Loucy (cell line): Measurements from ENCODE around the gene OXCT1.
"Not testable (repeated sequence)": the region's sequence is repeated elsewhere in the genome, so short reads cannot be mapped to it uniquely, and the experiment has no call there.

ENCODE experiments used
- H2AFZ ChIP-seq: fragments of 200-600 bp; sonication (generic); 2 replicates; pipeline ENCODE4 v1.6.0; 2016; ENCODE audit warnings: antibody characterized with exemption, mild to moderate bottlenecking, low read length, moderate library complexity
- H3F3A ChIP-seq: fragments of 200-600 bp; 2 replicates; pipeline ENCODE4 v1.6.0; 2016; ENCODE audit warnings: antibody characterized with exemption, low read depth, mild to moderate bottlenecking
- H3K27me3 ChIP-seq: fragments of 200-600 bp; sonication (generic); 2 replicates; pipeline ENCODE4 v1.6.1; 2014; ENCODE audit warnings: low read length, mild to moderate bottlenecking; ENCODE audit not compliant: insufficient read depth, poor library complexity, severe bottlenecking
- H3K36me3 ChIP-seq: fragments of 200-600 bp; sonication (generic); 2 replicates; pipeline ENCODE4 v1.6.1; 2016; ENCODE audit warnings: low read length; ENCODE audit not compliant: insufficient read depth
- H3K4me1 ChIP-seq: fragments of 200-600 bp; sonication (generic); 2 replicates; pipeline ENCODE4 v1.5.1; 2014; ENCODE audit warnings: low read length, mild to moderate bottlenecking; ENCODE audit not compliant: insufficient read depth, poor library complexity, severe bottlenecking
- H3K4me2 ChIP-seq: fragments of 200-600 bp; sonication (generic); 2 replicates; pipeline ENCODE4 v1.6.0; 2014; ENCODE audit warnings: antibody characterized with exemption, low read length, low read depth, mild to moderate bottlenecking; ENCODE audit not compliant: poor library complexity, severe bottlenecking
- H3K4me3 ChIP-seq: fragments of 200-600 bp; sonication (generic); 2 replicates; pipeline ENCODE4 v1.5.1; 2014; ENCODE audit warnings: low read length, mild to moderate bottlenecking, mixed read lengths; ENCODE audit not compliant: poor library complexity, severe bottlenecking
- H3K79me2 ChIP-seq: fragments of 200-600 bp; sonication (generic); 2 replicates; pipeline ENCODE4 v1.6.1; 2014; ENCODE audit warnings: low read length; ENCODE audit not compliant: insufficient read depth
- H3K9ac ChIP-seq: fragments of 200-600 bp; sonication (generic); 2 replicates; pipeline ENCODE4 v1.6.0; 2014; ENCODE audit warnings: mild to moderate bottlenecking, low read depth, low read length, moderate library complexity; ENCODE audit not compliant: poor library complexity, severe bottlenecking
- H3K9me2 ChIP-seq: fragments of 200-600 bp; sonication (generic); replicated peaks from 2 replicates; pipeline ENCODE4 v1.6.1; 2016; ENCODE audit warnings: low read depth, low read length, mixed read lengths
- H3K9me3 ChIP-seq: fragments of 200-600 bp; sonication (generic); 2 replicates; pipeline ENCODE4 v1.6.1; 2014; ENCODE audit warnings: mild to moderate bottlenecking, antibody characterized with exemption, low read length, low read depth; ENCODE audit not compliant: insufficient read depth
- H4K20me1 ChIP-seq: fragments of 200-600 bp; sonication (generic); 2 replicates; pipeline ENCODE4 v1.6.0; 2014; ENCODE audit warnings: antibody characterized with exemption, low read length, mild to moderate bottlenecking; ENCODE audit not compliant: insufficient read depth, poor library complexity, severe bottlenecking
- EZH2phosphoT487 ChIP-seq: fragments of 200-600 bp; IDR thresholded peaks from 2 replicates; pipeline ENCODE4 v1.6.1; 2018; ENCODE audit warnings: antibody characterized with exemption, mild to moderate bottlenecking, moderate library complexity, borderline replicate concordance
- TF ChIP-seq, protein P1 (sequence below): fragments of 200-600 bp; sonication (generic); conservative IDR thresholded peaks from 2 replicates; pipeline ENCODE4 v1.5.1; 2014; ENCODE audit warnings: mild to moderate bottlenecking, antibody characterized with exemption, low read length

Gene OXCT1

GRCh38 chr5:41851116-41851515, 19.1 kb downstream of the OXCT1 start:
- H3K4me3 ChIP-seq: no peak overlapping the region
- H3F3A ChIP-seq: no peaks in the 10 kb centered on the region
- H3K36me3 ChIP-seq: peaks cover 67% of the 10 kb centered on the region
- no peaks in the 10 kb centered on the region for H3K9me3 ChIP-seq
- no peak for TF ChIP-seq EZH2phosphoT487
- TF ChIP-seq, protein P1, sequence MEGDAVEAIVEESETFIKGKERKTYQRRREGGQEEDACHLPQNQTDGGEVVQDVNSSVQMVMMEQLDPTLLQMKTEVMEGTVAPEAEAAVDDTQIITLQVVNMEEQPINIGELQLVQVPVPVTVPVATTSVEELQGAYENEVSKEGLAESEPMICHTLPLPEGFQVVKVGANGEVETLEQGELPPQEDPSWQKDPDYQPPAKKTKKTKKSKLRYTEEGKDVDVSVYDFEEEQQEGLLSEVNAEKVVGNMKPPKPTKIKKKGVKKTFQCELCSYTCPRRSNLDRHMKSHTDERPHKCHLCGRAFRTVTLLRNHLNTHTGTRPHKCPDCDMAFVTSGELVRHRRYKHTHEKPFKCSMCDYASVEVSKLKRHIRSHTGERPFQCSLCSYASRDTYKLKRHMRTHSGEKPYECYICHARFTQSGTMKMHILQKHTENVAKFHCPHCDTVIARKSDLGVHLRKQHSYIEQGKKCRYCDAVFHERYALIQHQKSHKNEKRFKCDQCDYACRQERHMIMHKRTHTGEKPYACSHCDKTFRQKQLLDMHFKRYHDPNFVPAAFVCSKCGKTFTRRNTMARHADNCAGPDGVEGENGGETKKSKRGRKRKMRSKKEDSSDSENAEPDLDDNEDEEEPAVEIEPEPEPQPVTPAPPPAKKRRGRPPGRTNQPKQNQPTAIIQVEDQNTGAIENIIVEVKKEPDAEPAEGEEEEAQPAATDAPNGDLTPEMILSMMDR: no peak
- H3K27me3 ChIP-seq: no peaks in the 10 kb centered on the region
- H4K20me1 ChIP-seq: no peaks in the 10 kb centered on the region
- no peaks in the 10 kb centered on the region for H3K4me1 ChIP-seq
- H3K79me2 ChIP-seq: no peaks in the 10 kb centered on the region
- no peak overlapping the region for H3K9ac ChIP-seq
- H3K9me2 ChIP-seq: no peaks in the 10 kb centered on the region
- no peak overlapping the region for H3K4me2 ChIP-seq
- H2AFZ ChIP-seq: no peak overlapping the region

DNA sequence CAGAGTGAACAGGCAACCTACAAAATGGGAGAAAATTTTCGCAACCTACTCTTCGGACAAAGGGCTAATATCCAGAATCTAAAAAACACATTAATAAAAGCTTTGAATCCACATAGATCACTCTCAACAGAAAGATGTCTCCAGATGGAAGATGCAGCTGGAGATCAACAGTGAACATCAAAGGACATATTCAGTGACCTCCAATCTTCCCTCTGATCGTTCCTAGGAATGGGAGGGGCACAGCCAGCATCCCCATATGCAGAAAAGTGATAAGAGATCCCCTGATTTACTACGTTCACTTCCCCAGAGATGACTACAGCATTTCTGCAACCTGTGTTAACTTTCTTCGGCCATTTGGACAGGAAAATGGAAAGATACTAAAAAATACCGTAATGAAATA, 21.2 kb downstream of the OXCT1 start:
- H3K9ac ChIP-seq: no peak overlapping the region
- no peaks in the 10 kb centered on the region for H3K79me2 ChIP-seq
- TF ChIP-seq, protein P1: no peak
- TF ChIP-seq EZH2phosphoT487: no peak
- no peaks in the 10 kb centered on the region for H3K27me3 ChIP-seq
- H3K4me2 ChIP-seq: no peak overlapping the region
- H4K20me1 ChIP-seq: no peaks in the 10 kb centered on the region
- H3K9me3 ChIP-seq: no peaks in the 10 kb centered on the region
- H3K9me2 ChIP-seq: no peaks in the 10 kb centered on the region
- H2AFZ ChIP-seq: no peak overlapping the region
- peaks cover 57% of the 10 kb centered on the region for H3K36me3 ChIP-seq
- no peak overlapping the region for H3K4me3 ChIP-seq
- H3F3A ChIP-seq: no peaks in the 10 kb centered on the region
- H3K4me1 ChIP-seq: no peaks in the 10 kb centered on the region

GRCh38 chr5:41845751-41846150, 24.5 kb downstream of the OXCT1 start:
- H3K9me2 ChIP-seq, H3K4me1 ChIP-seq, H3K9me3 ChIP-seq, H2AFZ ChIP-seq, H3K4me2 ChIP-seq, H3K27me3 ChIP-seq, H4K20me1 ChIP-seq, H3K9ac ChIP-seq, H3F3A ChIP-seq, H3K4me3 ChIP-seq, H3K79me2 ChIP-seq: not testable (repeated sequence)
- H3K36me3 ChIP-seq: peaks cover 45% of the 10 kb centered on the region; the same call in 1 of the 2 replicates

GRCh38 chr5:41844502-41844901, 25.7 kb downstream of the OXCT1 start:
- Histone ChIP-seq H3F3A (no peaks in the 10 kb centered on the region), H3K4me1 (no peaks in the 10 kb centered on the region), H3K9ac (no peak overlapping the region), H2AFZ (no peak overlapping the region), H3K4me3 (no peak overlapping the region), H3K27me3 (no peaks in the 10 kb centered on the region), H3K9me2 (no peaks in the 10 kb centered on the region), H3K79me2 (no peaks in the 10 kb centered on the region), H3K36me3 (peaks cover 38% of the 10 kb centered on the region; the same call in 1 of the 2 replicates), H3K4me2 (no peak overlapping the region), H3K9me3 (no peaks in the 10 kb centered on the region), H4K20me1 (no peaks in the 10 kb centered on the region)
- TF ChIP-seq, protein P1: no peak
- TF ChIP-seq EZH2phosphoT487: no peak
